Stimulated activated memory B cell treated with anti-CD40 and anti-IgM and Interleukin-4, amounts not matched to agents 10 μg/mL and 1 μg/mL and 100 μg/mL, for 72 hours (primary cell): ENCODE data around the gene ALDH1B1.

Experiments used
- ATAC-seq: fragments of 150-1000 bp; cut with Tn5 transposase; 2 replicates; pipeline ENCODE4 v1.10.0; 2021
- H3K27ac Mint-ChIP-seq: one replicate; pipeline ENCODE4 v1.8.0; 2022; ENCODE audit warnings: mild to moderate bottlenecking, mixed read lengths
- H3K27me3 Mint-ChIP-seq: one replicate; pipeline ENCODE4 v1.8.0; 2022; ENCODE audit warnings: mixed read lengths
- H3K36me3 Mint-ChIP-seq: one replicate; pipeline ENCODE4 v1.8.0; 2022; ENCODE audit warnings: mixed read lengths
- H3K4me1 Mint-ChIP-seq: one replicate; pipeline ENCODE4 v1.8.0; 2022; ENCODE audit warnings: mixed read lengths
- H3K4me3 Mint-ChIP-seq: one replicate; pipeline ENCODE4 v1.8.0; 2022; ENCODE audit warnings: mild to moderate bottlenecking, moderate library complexity, mixed read lengths
- H3K9me3 Mint-ChIP-seq: one replicate; pipeline ENCODE4 v1.8.0; 2022; ENCODE audit warnings: mixed read lengths

The ALDH1B1 gene

DNA sequence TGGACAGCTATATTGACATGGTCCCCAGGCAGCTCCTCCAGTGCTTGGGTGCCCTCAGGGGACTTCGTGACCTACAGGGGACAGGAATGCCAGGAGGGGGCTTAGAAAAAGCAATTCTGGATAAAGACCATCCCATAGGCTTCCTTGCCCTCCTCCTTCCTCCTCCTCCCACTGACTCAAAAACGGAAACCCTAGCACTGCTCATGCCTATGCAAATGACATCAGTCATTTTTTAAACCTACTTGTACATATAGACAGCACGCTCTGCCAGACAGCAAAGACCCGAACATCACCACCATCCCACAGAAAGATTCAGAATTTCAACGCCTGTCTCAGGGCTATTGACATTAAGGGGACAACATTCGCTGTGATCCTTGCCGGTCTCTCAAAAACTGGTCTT lies 20.8 kb downstream of the ALDH1B1 start:
- peaks cover 41% of the 10 kb centered on the region for H3K27me3 Mint-ChIP-seq
- no peak overlapping the region for H3K4me3 Mint-ChIP-seq
- no peak overlapping the region for H3K27ac Mint-ChIP-seq
- ATAC-seq, result no peak
- H3K4me1 Mint-ChIP-seq, result no peaks in the 10 kb centered on the region
- no peaks in the 10 kb centered on the region for H3K9me3 Mint-ChIP-seq
- H3K36me3 Mint-ChIP-seq, result no peaks in the 10 kb centered on the region

- Mint-ChIP-seq H3K27me3 (peaks cover 50% of the 10 kb centered on the region), H3K36me3 (no peaks in the 10 kb centered on the region)
Measured at GRCh38 chr9:38414040-38414723, 21.7 kb downstream of the ALDH1B1 start.

GRCh38 chr9:38415856-38416255 lies 23.4 kb downstream of the ALDH1B1 start:
- Mint-ChIP-seq H3K27me3 (peaks cover 59% of the 10 kb centered on the region), H3K27ac (no peak overlapping the region)

More at GRCh38 chr9:38414040-38414723, 21.7 kb downstream of the ALDH1B1 start:
- H3K9me3 Mint-ChIP-seq, result no peaks in the 10 kb centered on the region
- no peak for ATAC-seq
- no peak overlapping the region for H3K27ac Mint-ChIP-seq
- no peaks in the 10 kb centered on the region for H3K4me1 Mint-ChIP-seq
- H3K4me3 Mint-ChIP-seq, result no peak overlapping the region

GRCh38 chr9:38416461-38416860 lies 24.0 kb downstream of the ALDH1B1 start:
- no peak overlapping the region for H3K27ac Mint-ChIP-seq

More at GRCh38 chr9:38415856-38416255, 23.4 kb downstream of the ALDH1B1 start:
- Mint-ChIP-seq H3K4me1 (no peaks in the 10 kb centered on the region), H3K36me3 (no peaks in the 10 kb centered on the region), H3K4me3 (no peak overlapping the region), H3K9me3 (no peaks in the 10 kb centered on the region)
- ATAC-seq, result no peak

GRCh38 chr9:38417003-38417945 lies 24.8 kb downstream of the ALDH1B1 start:
- H3K36me3 Mint-ChIP-seq, result no peaks in the 10 kb centered on the region
- H3K9me3 Mint-ChIP-seq, result no peaks in the 10 kb centered on the region
- H3K27me3 Mint-ChIP-seq, result peaks cover 55% of the 10 kb centered on the region
- no peak overlapping the region for H3K27ac Mint-ChIP-seq
- no peak for ATAC-seq
- no peaks in the 10 kb centered on the region for H3K4me1 Mint-ChIP-seq
- H3K4me3 Mint-ChIP-seq, result no peak overlapping the region

More at GRCh38 chr9:38416461-38416860, 24.0 kb downstream of the ALDH1B1 start:
- Mint-ChIP-seq H3K27me3 (peaks cover 59% of the 10 kb centered on the region), H3K36me3 (no peaks in the 10 kb centered on the region), H3K4me1 (no peaks in the 10 kb centered on the region), H3K9me3 (no peaks in the 10 kb centered on the region), H3K4me3 (no peak overlapping the region)
- no peak for ATAC-seq

GRCh38 chr9:38418366-38418765 lies 25.9 kb downstream of the ALDH1B1 start:
- H3K27ac Mint-ChIP-seq, result no peak overlapping the region
- peaks cover 61% of the 10 kb centered on the region for H3K27me3 Mint-ChIP-seq
- ATAC-seq, result no peak
- H3K4me1 Mint-ChIP-seq, result no peaks in the 10 kb centered on the region
- no peaks in the 10 kb centered on the region for H3K36me3 Mint-ChIP-seq
- no peaks in the 10 kb centered on the region for H3K9me3 Mint-ChIP-seq
- H3K4me3 Mint-ChIP-seq, result no peak overlapping the region

DNA sequence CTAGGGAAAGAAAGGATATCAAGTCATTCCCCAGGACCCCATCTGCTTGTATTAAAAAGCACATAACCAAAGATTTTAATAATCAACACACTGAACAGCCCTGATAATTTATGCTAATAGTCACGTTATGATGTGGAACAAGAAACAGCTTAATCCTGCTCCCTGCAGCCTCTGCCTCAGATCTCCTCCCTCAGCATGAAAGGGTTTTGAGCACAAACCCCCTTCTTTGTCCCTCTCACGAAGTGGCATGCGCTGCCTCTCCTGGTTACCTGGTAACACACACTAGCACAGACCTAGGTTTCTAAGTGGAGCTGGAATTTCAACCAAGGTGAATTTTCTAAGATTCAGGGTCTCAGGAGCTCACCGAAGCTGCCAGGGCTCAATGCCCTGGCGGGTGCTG lies 26.7 kb downstream of the ALDH1B1 start:
- H3K36me3 Mint-ChIP-seq, result no peaks in the 10 kb centered on the region
- peaks cover 58% of the 10 kb centered on the region for H3K27me3 Mint-ChIP-seq
- H3K27ac Mint-ChIP-seq, result no peak overlapping the region
- no peak for ATAC-seq
- H3K4me1 Mint-ChIP-seq, result no peaks in the 10 kb centered on the region
- H3K9me3 Mint-ChIP-seq, result no peaks in the 10 kb centered on the region
- no peak overlapping the region for H3K4me3 Mint-ChIP-seq

DNA sequence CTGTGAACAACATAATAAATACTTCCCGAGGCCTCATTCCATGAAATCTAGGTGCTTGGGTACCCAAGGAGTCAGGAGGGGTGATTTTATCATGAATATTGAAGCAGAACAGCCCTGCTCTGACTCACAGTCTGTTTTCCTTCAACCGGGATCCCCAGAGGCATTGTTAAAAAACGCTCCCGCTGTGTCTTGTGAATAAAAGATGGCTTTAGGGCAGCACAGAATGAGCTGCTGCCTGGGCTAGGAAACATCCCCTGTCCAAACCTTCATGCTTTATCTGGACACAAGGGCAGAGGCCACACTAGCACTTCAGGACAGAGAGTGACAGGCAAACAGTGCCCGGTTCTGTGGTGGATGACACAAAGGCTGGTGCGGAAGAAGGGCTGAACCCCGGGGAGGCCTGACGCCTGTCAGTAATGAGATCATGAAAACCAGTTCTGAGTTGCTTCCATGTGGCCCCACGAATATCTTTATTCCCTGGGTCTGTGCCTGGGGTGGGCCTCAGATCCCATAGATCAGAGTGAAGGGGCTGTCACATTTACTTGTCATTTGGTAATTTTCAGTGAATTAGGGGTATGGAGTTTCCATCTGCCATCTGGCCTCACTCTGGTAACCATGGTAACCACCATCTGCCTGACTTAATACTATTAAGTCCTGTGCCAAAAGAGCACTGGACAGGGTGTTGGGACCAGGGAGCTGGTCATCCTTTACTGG lies 29.2 kb downstream of the ALDH1B1 start:
- H3K27ac Mint-ChIP-seq, result no peak overlapping the region
- no peak for ATAC-seq

GRCh38 chr9:38422555-38423260 lies 30.2 kb downstream of the ALDH1B1 start:
- Mint-ChIP-seq H3K36me3 (no peaks in the 10 kb centered on the region), H3K4me3 (no peak overlapping the region), H3K9me3 (no peaks in the 10 kb centered on the region), H3K27me3 (peaks cover 78% of the 10 kb centered on the region), H3K27ac (no peak overlapping the region), H3K4me1 (no peaks in the 10 kb centered on the region)
- no peak for ATAC-seq

More for the DNA sequence above, 29.2 kb downstream of the ALDH1B1 start:
- H3K4me3 Mint-ChIP-seq, result no peak overlapping the region
- H3K4me1 Mint-ChIP-seq, result no peaks in the 10 kb centered on the region
- H3K36me3 Mint-ChIP-seq, result no peaks in the 10 kb centered on the region
- no peaks in the 10 kb centered on the region for H3K9me3 Mint-ChIP-seq
- peaks cover 68% of the 10 kb centered on the region for H3K27me3 Mint-ChIP-seq

- no peak overlapping the region for H3K27ac Mint-ChIP-seq
- no peak overlapping the region for H3K4me3 Mint-ChIP-seq
- peaks cover 84% of the 10 kb centered on the region for H3K27me3 Mint-ChIP-seq
Measured at GRCh38 chr9:38423273-38423972, 30.9 kb downstream of the ALDH1B1 start.

DNA sequence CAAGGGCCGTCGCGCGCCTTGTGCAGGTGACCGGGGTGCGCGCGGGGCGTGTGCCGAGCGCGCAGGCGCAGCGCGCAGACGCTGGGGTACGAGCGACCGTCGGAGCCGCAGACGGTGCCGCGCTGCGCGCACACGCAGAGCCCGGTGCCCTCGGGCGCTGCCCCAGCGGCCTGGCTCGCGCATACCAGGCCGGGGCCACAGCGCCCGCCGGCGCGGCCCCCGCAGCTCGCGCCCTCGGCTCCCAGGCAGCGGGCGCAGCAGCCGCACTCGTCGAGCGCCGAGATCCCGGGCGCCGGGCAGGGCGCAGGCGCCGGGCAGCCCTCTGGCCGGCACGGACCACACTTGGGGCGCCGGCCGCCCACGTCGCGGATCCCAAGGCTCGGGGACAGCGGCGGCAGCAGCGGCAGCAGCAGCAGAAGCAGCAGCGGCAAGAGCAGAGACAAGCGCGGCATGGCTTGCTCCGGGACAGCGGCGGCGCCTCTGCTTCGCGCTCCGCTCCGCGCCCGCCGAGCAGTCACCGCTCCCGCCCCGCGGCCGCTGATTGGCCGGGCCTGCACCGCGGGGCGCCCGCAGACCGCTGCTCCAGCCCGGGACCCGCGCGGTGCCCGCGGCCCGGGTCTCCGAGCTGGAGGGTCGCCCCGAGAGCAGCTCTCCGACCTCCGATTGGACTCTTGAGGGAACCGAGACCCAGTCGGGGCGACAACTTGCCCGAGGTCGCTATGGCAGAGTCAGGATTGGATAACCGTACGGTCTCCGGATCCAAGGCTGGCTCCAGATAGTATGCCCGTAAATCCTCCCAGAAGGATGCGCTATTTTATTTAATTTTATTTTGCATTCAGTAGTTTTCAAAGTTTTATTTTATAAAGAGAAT lies 31.7 kb downstream of the ALDH1B1 start, which contains the start of gene IGFBPL1:
Gene IGFBPL1, minus strand, starts transcription at position 482 of the 871 bp plus-strand sequence. Its CDS starts 30 bp downstream, at position 452.
- H3K4me3 Mint-ChIP-seq, result no peak within 1 kb of the TSS
- peak; percentile 28 for ATAC-seq

More at GRCh38 chr9:38423273-38423972, 30.9 kb downstream of the ALDH1B1 start:
- Mint-ChIP-seq H3K9me3 (no peaks in the 10 kb centered on the region), H3K4me1 (no peaks in the 10 kb centered on the region), H3K36me3 (no peaks in the 10 kb centered on the region)
- no peak for ATAC-seq

GRCh38 chr9:38424918-38425317 lies 32.4 kb downstream of the ALDH1B1 start:
- no peaks in the 10 kb centered on the region for H3K36me3 Mint-ChIP-seq
- no peaks in the 10 kb centered on the region for H3K4me1 Mint-ChIP-seq
- no peak overlapping the region for H3K27ac Mint-ChIP-seq
- ATAC-seq, result no peak
- H3K27me3 Mint-ChIP-seq, result peaks cover 70% of the 10 kb centered on the region
- no peak overlapping the region for H3K4me3 Mint-ChIP-seq
- H3K9me3 Mint-ChIP-seq, result no peaks in the 10 kb centered on the region

More for the DNA sequence above, 31.7 kb downstream of the ALDH1B1 start, which contains the start of gene IGFBPL1:
- H3K27ac Mint-ChIP-seq, result no peak within 1 kb of the TSS
- no peaks in the 10 kb centered on the region for H3K36me3 Mint-ChIP-seq
- no peaks in the 10 kb centered on the region for H3K4me1 Mint-ChIP-seq
- H3K9me3 Mint-ChIP-seq, result no peaks in the 10 kb centered on the region
- peaks cover 77% of the 10 kb centered on the region for H3K27me3 Mint-ChIP-seq

DNA sequence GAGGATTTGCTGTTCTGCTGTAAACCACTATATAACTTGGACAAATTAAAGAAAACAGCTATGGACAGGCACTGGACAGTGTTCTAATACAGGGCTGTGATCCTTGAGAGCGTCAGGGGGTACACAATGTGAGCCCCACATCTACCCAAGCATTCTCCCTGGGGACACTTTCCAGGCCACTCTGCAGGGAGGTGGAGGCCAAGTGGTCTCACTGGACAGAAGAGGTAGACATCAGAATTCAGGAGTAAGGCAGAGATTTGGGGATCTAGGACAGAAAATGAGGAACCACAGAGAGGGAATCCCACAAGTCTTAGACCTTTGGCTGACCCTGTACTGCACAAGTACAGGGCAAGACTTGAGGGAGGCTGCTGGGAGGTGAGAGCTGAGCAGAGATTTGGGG lies 35.6 kb downstream of the ALDH1B1 start:
- Mint-ChIP-seq H3K4me3 (no peak overlapping the region), H3K4me1 (no peaks in the 10 kb centered on the region), H3K27me3 (peaks cover 56% of the 10 kb centered on the region), H3K9me3 (no peaks in the 10 kb centered on the region), H3K27ac (no peak overlapping the region), H3K36me3 (no peaks in the 10 kb centered on the region)
- no peak for ATAC-seq
